Activated T-cell treated with anti-CD3 and anti-CD28 coated beads for 1 hour (primary cell): Measurements from ENCODE around the gene SF3B5.
"Not testable (repeated sequence)": the region's sequence is repeated elsewhere in the genome, so short reads cannot be mapped to it uniquely, and the experiment has no call there.

ENCODE experiments used
- DNase-seq: peaks from one replicate; pipeline ENCODE4 v3.0.0-alpha.2; 2020; ENCODE audit warnings: low read depth

Gene SF3B5

DNA sequence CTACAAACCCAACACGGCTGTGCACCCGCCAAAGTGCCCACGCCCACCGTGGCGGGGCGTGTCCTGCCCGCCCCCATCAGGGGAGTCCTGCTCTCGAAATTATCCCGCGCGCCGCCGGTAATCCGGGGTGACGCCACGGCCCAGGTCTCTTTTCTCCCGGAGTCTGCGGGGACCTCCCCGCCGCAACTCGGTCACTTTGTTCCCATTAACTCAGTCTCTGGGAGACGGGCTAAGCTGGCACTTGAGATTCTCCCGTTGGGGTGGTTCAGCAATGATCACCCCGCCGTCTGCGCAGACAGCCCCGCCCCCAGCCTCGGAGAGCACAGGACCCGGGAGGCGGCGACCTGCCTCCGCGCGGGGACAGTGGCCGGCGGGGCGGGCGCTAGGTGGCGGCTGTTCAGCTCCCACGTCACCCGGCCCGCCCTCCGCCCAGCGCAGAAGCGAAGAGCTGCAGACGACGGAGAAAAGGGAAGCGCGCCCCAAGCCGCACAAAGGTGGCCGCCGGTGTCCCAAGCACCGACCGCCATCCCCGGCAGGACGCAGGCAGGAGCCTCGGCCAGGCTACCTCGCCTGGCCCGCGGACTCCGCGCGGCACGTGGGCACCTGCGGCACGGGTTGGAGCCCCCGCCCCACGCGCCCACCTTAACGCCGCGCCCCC, 31.5 kb downstream of the SF3B5 start:
- DNase-seq = peak; percentile 86

DNA sequence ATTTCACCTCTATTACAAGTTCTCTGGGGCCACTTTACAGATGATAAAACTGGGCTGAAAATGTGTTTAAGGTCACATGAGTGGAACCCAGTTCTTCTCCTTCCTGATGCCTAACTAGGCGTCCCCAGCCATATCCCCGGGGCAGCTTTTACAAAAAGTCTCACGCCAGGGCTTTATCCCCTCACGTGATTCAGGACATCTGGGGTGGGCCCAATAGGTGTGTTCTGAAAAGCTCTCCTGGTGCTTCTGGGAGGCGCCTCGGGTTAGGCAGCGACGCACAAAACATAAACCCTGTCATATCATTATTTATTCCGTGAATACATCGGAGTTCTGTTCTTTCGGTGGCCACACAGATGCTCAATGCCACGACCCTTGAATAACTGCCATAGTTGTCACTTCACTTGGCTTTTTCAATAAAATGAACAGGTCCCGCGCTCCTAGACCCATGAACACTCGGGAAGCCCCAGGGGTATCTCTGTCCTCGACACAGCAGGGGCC, 32.1 kb downstream of the SF3B5 start:
- DNase-seq = no peak

DNA sequence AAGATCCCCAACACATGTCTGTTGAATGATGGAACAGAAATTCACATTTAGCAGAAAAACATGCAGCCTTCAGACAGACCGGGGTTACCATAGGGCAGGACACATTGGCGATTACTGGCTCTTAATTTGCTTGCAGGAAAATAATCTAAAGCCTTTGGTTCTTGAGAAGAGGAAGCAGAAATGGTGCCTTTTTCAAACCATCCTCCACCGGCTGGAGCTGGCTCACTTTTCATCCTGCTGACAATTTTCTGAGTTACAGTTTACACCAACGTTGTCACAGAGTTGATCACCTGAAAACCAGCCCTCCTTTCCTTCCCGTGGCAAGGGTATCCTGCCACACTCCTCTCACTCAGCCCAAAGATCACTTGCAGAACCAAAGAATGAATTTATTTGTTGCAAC, 32.6 kb downstream of the SF3B5 start:
- no peak for DNase-seq

DNA sequence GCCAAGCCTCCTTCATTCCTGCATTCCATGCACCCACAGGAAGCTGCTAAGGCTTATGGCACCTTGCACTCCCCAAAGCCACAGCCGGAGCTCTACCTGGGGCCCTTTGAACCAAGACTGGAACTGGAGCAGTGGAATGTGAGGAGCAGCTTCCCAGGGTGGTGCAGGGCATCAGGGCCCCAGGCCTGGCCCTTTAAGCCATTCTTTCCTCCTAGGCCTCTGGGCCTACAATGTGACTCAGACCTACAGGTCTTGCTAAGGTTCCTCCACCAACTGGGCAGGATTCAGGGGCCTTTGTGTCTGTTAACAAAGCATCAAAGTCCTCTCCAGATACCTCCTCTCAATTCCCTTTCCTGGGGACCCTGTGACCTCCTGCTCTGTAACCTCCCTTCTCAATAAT, 36.2 kb downstream of the SF3B5 start:
- DNase-seq = no peak

DNA sequence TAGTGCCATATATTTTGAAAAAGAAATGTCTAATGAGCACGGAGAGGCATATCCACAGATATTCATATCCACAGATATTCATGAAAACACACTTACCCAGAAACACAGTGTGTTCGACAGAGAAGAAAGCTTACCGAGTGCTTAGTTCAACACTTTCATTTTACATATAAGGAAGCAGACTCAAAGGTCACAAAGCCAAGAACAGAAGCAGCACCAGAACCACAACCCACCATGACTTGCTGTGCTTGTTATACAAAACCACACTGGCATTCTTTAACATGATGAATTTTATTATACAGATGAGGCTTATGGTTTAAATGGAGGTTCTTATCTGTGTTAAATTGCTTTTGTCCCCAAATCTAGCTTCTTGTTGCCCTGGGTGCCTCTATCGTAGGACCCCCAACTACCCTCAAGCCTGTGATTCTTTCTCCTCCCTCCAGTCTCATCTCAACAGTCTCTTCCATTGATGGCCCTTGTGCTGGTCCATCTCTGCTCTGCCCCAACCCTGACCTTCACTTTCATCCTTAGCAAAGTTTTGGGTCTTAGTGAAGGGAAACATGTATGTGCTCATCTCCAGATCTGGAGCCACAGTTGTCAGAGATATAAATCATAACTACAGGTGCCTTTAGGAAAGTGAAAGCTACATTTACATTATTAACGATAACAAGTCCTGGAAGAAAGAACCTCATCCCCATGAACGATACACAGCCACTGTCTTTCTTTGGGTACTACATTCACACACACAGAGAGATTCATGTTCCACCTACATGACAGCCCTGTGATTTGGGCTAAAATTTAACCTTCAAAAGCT, 40.0 kb downstream of the SF3B5 start:
- peak; percentile 21 for DNase-seq

DNA sequence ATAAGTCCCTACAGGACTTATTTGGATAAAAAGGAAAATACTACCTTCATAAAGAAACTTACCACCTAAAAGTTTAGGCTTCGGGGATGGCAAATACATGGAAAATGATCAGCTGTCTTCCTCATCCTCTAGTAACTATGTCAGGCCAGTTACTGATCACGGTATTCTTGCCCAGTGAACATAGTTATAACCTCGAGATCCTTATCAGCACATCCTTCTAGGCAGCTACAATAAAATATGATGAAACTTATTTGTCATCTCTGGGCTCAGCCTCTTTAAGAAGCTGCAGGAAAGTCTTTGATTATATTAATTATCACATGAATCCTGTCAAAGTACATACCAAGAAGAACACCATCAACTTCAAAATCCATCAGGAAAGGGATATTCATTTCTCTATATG, 41.8 kb downstream of the SF3B5 start:
- no peak for DNase-seq

DNA sequence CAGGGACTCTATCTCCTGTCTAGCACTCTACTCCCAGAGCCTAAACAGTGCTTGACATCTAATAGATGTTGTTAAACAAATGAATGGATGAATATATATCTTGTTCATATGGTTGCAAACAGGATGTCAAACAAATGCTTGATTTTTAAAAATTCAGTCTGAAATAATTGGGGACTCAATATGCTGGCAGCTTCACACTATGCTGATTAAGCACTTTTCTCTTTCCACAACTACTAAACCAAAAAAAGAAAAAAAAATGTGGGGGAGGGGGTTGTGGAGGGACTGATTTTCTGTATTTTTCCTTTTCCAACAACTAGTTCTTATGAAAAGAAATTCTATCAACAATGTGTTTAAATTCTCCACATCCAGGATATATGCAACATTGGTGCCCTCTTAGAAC, 42.9 kb downstream of the SF3B5 start:
- DNase-seq = no peak

DNA sequence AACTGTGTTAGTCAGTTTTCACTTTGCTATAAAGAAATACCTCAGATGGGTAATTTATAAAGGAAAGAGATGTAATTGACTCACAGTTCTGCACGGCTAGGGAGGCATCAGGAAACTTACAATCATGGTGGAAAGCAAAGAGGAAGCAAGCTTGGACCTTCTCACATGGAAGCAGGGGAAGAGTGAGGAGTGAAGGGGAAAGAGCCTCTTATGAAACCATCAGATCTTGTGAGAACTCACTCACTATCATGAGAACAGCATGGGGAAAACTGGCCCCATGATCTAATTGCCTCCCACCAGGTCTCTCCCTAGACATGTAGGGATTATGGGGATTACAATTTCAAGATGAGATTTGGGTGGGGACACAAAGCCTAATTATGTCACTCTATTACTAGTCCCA, 46.0 kb downstream of the SF3B5 start:
- DNase-seq = no peak

DNA sequence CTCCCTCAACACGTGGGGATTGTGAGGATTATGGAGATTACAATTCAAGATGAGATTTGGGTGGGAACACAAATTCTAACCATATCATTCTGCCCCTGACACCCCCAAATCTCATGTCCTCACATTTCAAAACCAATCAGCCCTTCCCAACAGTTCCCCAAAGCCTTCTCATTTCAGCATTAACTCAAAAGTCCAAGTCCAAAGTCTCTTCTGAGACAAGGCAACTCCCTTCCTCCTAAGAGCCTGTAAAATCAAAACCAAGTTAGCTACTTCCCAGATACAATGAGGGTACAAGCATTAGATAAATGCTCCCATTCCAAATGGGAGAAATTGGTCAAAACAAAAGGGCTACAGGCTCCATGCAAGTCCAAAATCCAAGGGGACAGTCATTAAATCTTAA, 47.7 kb downstream of the SF3B5 start:
- no peak for DNase-seq

DNA sequence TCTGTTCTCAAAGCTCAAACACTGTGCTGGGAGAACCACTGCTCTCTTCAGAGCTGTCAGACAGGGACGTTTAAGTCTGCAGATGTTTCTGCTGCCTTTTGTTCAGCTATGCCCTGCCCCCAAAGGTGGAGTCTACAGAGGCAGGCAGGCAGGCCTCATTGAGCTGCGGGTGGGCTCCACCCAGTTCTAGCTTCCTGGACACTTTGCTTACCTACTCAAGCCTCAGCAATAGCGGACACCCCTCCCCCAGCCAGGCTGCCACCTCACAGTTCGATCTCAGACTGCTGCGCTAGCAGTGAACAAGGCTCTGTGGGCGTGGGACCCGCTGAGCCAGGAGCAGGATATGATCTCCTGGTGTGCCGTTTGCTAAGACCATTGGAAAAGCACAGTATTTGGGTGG, 48.7 kb downstream of the SF3B5 start:
- not testable (repeated sequence) for DNase-seq

DNA sequence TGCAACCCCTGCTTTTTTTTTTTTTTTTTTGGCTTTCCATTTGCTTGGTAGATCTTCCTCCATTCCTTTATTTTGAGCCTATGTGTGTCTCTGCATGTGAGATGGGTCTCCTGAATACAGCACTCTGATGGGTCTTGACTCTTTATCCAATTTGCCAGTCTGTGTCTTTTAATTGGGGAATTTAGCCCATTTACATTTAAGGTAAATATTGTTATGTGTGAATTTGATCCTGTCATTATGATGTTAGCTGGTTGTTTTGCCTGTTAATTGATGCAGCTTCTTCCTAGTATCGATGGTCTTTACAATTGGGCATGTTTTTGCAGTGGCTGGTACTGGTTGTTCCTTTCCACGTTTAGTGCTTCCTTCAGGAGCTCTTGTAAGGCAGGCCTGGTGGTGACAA, 50.4 kb downstream of the SF3B5 start:
- DNase-seq = not testable (repeated sequence)
